ENCODE measurements around the gene CAMK2G.
"Not testable (repeated sequence)": the region's sequence is repeated elsewhere in the genome, so short reads cannot be mapped to it uniquely, and the experiment has no call there.

The CAMK2G gene

DNA sequence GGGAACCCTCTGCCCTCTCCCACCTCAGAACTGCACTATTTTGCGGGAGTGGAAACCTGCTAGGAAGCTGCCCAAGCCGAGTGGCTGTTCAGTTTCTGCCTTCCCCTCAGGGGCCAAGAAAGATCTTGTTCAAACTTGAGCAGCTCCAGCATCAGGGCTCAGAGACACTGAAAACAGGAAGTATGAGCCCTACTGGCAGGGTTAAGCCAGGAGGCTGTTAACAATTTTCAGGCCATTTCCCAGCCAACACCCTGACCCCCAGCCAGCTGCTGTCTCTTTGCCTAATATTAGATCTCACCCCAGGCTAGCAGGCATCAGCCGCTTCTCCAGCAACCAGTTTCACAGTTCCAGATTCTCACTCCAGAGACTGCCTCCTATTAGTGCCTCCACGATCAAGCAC, 45.7 kb upstream of the CAMK2G start:
- Histone ChIP-seq H3K4me3 (ENCODE audit: insufficient read depth, low read length, poor library complexity, severe bottlenecking) (no peak overlapping the region), H4K20me1 (ENCODE audit: low read depth, low read length) (no peaks in the 10 kb centered on the region), H3K27me3 (ENCODE audit: low read length) (no peaks in the 10 kb centered on the region), H3K27ac (ENCODE audit: low read depth, low read length) (no peak overlapping the region), H3K9ac (ENCODE audit: low read length) (peak overlapping the region; percentile 10; the same call in 1 of the 2 replicates), H3F3A (ENCODE audit: insufficient read depth) (no peaks in the 10 kb centered on the region), H3K9me2 (replicated peaks; ENCODE audit: insufficient read depth, low read length) (no peaks in the 10 kb centered on the region), H3K9me3 (ENCODE audit: insufficient read depth, low read length) (no peaks in the 10 kb centered on the region), H2AFZ (ENCODE audit: low read depth, low read length, severe bottlenecking) (peak overlapping the region; percentile 73), H3K4me2 (ENCODE audit: low read depth, low read length, poor library complexity, severe bottlenecking) (peak overlapping the region; percentile 26), H3K79me2 (ENCODE audit: insufficient read depth, low read length) (no peaks in the 10 kb centered on the region), H3K36me3 (ENCODE audit: low read length) (no peaks in the 10 kb centered on the region)
- TF ChIP-seq CTCF (IDR thresholded peaks at IDR 0.05; ENCODE audit: insufficient read depth, low read length, poor library complexity, severe bottlenecking) (no peak), EZH2phosphoT487 (conservative IDR thresholded peaks at IDR 0.05; ENCODE audit: low read length) (no peak)

- H3F3A ChIP-seq (ENCODE audit: insufficient read depth); H3K27me3 ChIP-seq (ENCODE audit: low read length); H4K20me1 ChIP-seq (ENCODE audit: low read depth, low read length); H3K4me3 ChIP-seq (ENCODE audit: insufficient read depth, low read length, poor library complexity, severe bottlenecking); H3K79me2 ChIP-seq (ENCODE audit: insufficient read depth, low read length); H3K9me2 ChIP-seq (replicated peaks; ENCODE audit: insufficient read depth, low read length); H3K36me3 ChIP-seq (ENCODE audit: low read length); H3K9me3 ChIP-seq (ENCODE audit: insufficient read depth, low read length); H3K27ac ChIP-seq (ENCODE audit: low read depth, low read length); H3K4me2 ChIP-seq (ENCODE audit: low read depth, low read length, poor library complexity, severe bottlenecking): not testable (repeated sequence)
- H2AFZ ChIP-seq (ENCODE audit: low read depth, low read length, severe bottlenecking): peak overlapping the region; percentile 73
- peak overlapping the region; percentile 10; the same call in 1 of the 2 replicates for H3K9ac ChIP-seq (ENCODE audit: low read length)
Measured at GRCh38 chr10:73919481-73919880, 45.1 kb upstream of the CAMK2G start.

GRCh38 chr10:73917566-73918305, 43.4 kb upstream of the CAMK2G start:
- H3K27ac ChIP-seq (ENCODE audit: low read depth, low read length): no peak overlapping the region
- H4K20me1 ChIP-seq (ENCODE audit: low read depth, low read length): no peaks in the 10 kb centered on the region
- no peak overlapping the region for H3K4me2 ChIP-seq (ENCODE audit: low read depth, low read length, poor library complexity, severe bottlenecking)
- H3K4me3 ChIP-seq (ENCODE audit: insufficient read depth, low read length, poor library complexity, severe bottlenecking): no peak overlapping the region
- no peaks in the 10 kb centered on the region for H3K27me3 ChIP-seq (ENCODE audit: low read length)
- no peaks in the 10 kb centered on the region for H3K9me3 ChIP-seq (ENCODE audit: insufficient read depth, low read length)
- H3K9ac ChIP-seq (ENCODE audit: low read length): no peak overlapping the region
- no peaks in the 10 kb centered on the region for H3K9me2 ChIP-seq (replicated peaks; ENCODE audit: insufficient read depth, low read length)
- H2AFZ ChIP-seq (ENCODE audit: low read depth, low read length, severe bottlenecking): no peak overlapping the region
- no peaks in the 10 kb centered on the region for H3K79me2 ChIP-seq (ENCODE audit: insufficient read depth, low read length)
- H3F3A ChIP-seq (ENCODE audit: insufficient read depth): no peaks in the 10 kb centered on the region
- no peaks in the 10 kb centered on the region for H3K36me3 ChIP-seq (ENCODE audit: low read length)
- TF ChIP-seq EZH2phosphoT487 (conservative IDR thresholded peaks at IDR 0.05; ENCODE audit: low read length): no peak
- no peak for TF ChIP-seq CTCF (IDR thresholded peaks at IDR 0.05; ENCODE audit: insufficient read depth, low read length, poor library complexity, severe bottlenecking)

GRCh38 chr10:73916761-73917470, 42.6 kb upstream of the CAMK2G start:
- H3K36me3 ChIP-seq (ENCODE audit: low read length): no peaks in the 10 kb centered on the region

More at GRCh38 chr10:73916761-73917470, 42.6 kb upstream of the CAMK2G start:
- TF ChIP-seq CTCF (IDR thresholded peaks at IDR 0.05; ENCODE audit: insufficient read depth, low read length, poor library complexity, severe bottlenecking) (no peak), EZH2phosphoT487 (conservative IDR thresholded peaks at IDR 0.05; ENCODE audit: low read length) (no peak)
- H3F3A ChIP-seq (ENCODE audit: insufficient read depth): no peaks in the 10 kb centered on the region
- no peak overlapping the region for H3K4me2 ChIP-seq (ENCODE audit: low read depth, low read length, poor library complexity, severe bottlenecking)
- no peaks in the 10 kb centered on the region for H4K20me1 ChIP-seq (ENCODE audit: low read depth, low read length)
- no peak overlapping the region for H3K27ac ChIP-seq (ENCODE audit: low read depth, low read length)
- H3K9me2 ChIP-seq (replicated peaks; ENCODE audit: insufficient read depth, low read length): no peaks in the 10 kb centered on the region
- H3K9ac ChIP-seq (ENCODE audit: low read length): no peak overlapping the region
- H3K9me3 ChIP-seq (ENCODE audit: insufficient read depth, low read length): no peaks in the 10 kb centered on the region
- H3K79me2 ChIP-seq (ENCODE audit: insufficient read depth, low read length): no peaks in the 10 kb centered on the region
- H3K4me3 ChIP-seq (ENCODE audit: insufficient read depth, low read length, poor library complexity, severe bottlenecking): no peak overlapping the region
- no peaks in the 10 kb centered on the region for H3K27me3 ChIP-seq (ENCODE audit: low read length)
- H2AFZ ChIP-seq (ENCODE audit: low read depth, low read length, severe bottlenecking): no peak overlapping the region

All from SU-DHL-6 (cell line).